OCI-LY1 (cell line): Measurements from ENCODE around the gene MS4A4E.

Source experiments
- EZH2 ChIP-seq: fragments of 200-600 bp; sonication (generic), shearing (Covaris generic); IDR thresholded peaks from 2 replicates; pipeline ENCODE4 v1.8.0; 2017; ENCODE audit warnings: borderline replicate concordance, mixed run types, mild to moderate bottlenecking, antibody characterized with exemption, low read length, moderate library complexity, mixed read lengths
- TF ChIP-seq, protein P1 (sequence below): fragments of 200-600 bp; sonication (generic), shearing (Covaris generic); IDR thresholded peaks from 2 replicates; pipeline ENCODE4 v1.5.1; 2017; ENCODE audit warnings: mild to moderate bottlenecking, antibody characterized with exemption, low read length, moderate library complexity, mixed read lengths

DNA sequence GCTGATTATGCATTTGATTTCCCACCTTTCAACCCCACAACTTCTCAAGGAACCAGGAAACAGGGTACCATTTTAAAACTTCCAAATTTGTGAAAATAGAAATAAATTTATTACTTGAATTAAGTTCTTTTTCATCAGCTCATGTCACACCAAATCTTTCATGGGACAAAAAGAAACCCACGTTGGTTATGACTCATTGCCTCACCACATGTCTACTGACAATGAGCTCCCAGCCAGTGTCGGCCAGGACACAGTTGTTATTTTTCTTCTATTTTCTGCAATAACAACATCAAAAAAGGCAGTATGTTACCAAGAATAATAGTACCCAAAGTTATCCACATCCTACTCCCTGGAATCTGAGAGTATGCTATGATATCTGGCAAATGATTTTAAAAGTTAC is 77.4 kb downstream of the MS4A4E start:
- TF ChIP-seq, protein P1, sequence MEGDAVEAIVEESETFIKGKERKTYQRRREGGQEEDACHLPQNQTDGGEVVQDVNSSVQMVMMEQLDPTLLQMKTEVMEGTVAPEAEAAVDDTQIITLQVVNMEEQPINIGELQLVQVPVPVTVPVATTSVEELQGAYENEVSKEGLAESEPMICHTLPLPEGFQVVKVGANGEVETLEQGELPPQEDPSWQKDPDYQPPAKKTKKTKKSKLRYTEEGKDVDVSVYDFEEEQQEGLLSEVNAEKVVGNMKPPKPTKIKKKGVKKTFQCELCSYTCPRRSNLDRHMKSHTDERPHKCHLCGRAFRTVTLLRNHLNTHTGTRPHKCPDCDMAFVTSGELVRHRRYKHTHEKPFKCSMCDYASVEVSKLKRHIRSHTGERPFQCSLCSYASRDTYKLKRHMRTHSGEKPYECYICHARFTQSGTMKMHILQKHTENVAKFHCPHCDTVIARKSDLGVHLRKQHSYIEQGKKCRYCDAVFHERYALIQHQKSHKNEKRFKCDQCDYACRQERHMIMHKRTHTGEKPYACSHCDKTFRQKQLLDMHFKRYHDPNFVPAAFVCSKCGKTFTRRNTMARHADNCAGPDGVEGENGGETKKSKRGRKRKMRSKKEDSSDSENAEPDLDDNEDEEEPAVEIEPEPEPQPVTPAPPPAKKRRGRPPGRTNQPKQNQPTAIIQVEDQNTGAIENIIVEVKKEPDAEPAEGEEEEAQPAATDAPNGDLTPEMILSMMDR, result no peak
- TF ChIP-seq EZH2, result no peak
